Stimulated activated CD4-positive, alpha-beta T cell treated with anti-CD3 and anti-CD28 coated beads, Interleukin-2, amount 100 ng/mL, for 4 hours (primary cell): Measurements from ENCODE around the gene OSM.
"Not testable (repeated sequence)": the region's sequence is repeated elsewhere in the genome, so short reads cannot be mapped to it uniquely, and the experiment has no call there.

Experiments
- DNase-seq: peaks from one replicate; pipeline ENCODE4 v3.0.0-alpha.2; 2020; ENCODE audit warnings: low read depth

OSM gene

DNA sequence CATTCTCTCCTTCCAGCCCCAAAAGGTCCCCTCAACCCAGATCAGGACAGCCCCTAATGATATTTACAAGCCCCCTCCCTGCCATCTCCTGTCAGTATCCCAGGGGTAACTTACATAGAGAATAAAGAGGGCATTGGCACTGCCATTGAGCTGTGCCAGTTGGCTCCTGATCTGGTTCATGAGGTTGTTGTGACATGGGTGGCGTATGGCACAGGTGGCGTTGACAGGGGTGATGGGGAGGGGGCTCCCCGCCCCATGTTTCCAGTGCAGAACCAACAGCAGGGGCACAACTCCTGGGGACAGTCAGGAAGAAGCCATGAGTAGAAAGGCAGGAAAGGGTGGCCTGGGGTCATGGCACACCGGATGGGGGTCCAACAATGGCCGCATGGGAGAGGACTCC, 22.0 kb downstream of the OSM start:
- DNase-seq = no peak

DNA sequence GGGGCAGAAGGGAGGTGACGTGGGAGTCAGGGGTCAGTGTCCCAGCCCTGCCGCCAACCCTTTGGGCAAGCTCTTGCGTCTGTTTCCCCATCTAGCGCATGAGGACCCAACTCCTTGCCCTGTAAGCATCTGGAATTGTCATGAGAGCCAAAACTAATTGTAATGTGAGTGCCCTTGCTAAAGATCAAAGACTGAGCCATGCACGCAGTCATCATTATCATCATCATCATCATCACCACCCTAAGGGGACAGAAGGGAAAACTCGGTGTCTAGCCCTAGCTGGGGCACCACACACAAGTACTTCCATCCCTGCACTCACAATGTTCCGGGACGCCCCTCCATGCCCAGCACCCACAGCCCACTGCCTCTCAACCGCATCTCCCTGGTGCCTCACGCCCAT, 22.6 kb downstream of the OSM start:
- no peak for DNase-seq

- DNase-seq = no peak
These were observed 23.0 kb downstream of the OSM start for GRCh38 chr22:30243661-30244060.

- no peak for DNase-seq
These were observed 24.9 kb downstream of the OSM start for GRCh38 chr22:30241576-30242371.

GRCh38 chr22:30240541-30241417, 25.9 kb downstream of the OSM start:
- no peak for DNase-seq

DNA sequence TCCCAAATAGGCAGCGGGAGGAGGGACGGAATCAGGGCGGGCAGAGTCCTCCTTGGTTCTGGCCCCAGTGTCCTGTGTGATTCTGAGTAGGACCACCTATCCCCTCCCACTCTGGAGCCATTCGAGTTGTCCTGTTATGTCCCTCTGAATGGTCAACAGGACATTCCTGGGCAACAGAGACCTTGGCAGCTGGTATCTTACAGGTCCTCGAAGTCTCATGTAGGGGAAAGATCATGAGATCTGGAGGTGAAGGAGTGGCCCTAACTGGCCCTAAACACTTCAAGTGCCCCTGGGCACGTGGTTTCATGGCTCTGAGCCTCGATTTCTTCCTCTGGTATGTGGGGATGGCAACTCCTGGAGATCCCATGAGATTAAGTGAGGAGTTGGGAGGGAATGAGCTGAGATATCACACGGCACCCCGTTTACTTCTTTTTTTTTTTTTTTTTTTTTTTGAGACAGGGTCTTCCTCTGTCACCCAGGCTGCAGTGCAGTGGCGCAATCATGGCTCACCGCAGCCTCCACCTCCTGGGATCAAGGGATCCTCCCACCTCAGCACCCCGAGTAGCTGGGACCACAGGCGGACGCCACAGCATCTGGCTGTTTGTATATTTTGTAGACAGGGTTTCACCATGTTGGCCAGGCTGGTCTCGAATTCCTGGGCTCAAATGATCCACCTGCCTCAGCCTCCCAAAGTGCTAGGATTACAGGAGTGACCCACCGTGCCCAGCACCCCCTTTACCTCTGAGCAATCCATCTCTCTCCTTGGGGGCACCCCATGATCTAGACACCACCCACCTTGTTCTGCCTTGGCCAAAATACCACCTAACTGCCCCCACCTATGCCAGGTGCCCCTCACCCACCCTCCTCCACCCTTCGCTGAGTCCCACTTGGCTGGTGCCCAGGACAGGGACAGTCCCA, 26.9 kb downstream of the OSM start:
- DNase-seq = no peak

DNA sequence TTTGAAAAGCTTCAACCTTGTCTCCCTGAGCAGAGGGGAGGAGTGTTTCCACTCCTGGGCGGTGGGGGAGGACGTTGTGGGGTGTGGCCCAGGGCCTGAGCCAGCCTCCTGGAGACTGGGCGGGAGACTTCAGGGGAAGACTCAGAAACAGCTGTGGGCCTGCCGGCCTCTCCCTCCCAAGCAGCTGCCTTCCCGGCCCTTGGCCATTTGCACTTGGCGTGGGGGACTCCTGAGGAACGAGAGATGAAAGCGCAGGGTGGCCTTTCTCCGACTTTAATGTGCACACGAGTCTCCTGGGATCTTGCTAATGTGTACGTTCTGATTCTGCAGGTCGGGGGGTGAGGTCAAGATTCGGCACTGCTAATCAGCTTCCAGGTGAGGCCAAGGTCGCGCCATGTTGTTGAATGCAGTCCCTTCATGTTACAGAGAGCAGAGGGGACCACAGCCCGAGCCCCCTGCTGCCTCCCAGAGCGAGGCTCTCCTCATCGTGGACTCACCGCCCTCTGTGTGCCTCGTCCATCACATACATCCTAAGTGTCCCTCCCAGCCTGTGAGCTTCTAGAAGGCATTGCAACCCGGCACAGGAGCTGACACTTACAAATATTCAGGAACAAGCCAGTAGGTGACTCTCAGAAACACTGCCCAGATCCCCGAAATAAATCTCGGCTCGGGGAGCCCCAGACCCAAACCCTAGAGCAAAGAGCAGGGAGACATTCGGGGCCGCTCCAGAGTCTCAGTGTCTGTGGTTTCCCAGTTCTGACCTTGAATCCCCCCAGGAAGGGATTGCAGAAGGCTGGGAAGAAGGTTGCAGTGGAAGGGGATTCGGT, 27.8 kb downstream of the OSM start:
- no peak for DNase-seq

DNA sequence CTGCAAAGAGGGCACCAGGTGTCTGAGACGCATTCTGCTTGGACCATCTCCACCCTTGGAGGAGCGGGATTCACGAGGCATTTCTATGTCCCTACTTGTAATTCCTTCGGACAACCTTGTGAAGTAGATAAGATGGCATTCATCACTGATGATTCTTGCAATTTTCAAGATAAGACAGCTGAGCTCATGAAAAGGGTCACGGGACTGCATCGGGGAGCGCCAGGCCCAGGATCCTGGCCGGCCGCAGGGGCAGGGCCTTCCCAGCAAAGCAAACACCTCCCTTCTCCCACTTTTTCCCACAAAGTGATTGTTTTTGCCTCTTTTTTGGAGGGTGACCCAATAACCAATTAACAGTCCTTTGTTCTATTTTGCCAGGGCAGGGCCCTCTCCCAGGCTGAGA, 28.5 kb downstream of the OSM start:
- no peak for DNase-seq

- DNase-seq = no peak
These were observed 29.8 kb downstream of the OSM start for GRCh38 chr22:30236875-30237274.

DNA sequence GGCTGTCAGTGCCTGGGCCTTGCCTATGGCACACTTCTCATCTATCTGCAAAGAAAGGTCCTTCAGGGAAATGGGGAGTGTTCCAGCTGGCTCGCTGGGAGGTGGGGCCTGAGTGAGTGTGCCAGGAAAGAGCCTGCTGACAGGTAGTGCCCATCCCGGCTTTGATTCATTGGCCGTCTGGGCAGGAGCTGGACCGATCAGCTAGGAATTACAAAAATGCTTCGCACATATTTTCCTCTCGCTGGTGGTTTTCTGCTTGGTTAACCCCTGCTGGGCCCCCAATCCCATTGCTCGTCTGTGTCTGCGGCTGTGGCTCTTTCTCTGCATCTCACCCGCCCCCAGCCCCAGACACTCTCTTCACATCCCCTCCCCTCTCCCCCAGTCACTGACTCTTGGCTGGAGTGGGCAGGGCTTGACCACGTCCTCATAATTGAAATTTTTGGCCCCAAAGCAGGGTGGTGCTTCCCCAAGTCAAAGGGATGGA, 30.9 kb downstream of the OSM start:
- no peak for DNase-seq

DNA sequence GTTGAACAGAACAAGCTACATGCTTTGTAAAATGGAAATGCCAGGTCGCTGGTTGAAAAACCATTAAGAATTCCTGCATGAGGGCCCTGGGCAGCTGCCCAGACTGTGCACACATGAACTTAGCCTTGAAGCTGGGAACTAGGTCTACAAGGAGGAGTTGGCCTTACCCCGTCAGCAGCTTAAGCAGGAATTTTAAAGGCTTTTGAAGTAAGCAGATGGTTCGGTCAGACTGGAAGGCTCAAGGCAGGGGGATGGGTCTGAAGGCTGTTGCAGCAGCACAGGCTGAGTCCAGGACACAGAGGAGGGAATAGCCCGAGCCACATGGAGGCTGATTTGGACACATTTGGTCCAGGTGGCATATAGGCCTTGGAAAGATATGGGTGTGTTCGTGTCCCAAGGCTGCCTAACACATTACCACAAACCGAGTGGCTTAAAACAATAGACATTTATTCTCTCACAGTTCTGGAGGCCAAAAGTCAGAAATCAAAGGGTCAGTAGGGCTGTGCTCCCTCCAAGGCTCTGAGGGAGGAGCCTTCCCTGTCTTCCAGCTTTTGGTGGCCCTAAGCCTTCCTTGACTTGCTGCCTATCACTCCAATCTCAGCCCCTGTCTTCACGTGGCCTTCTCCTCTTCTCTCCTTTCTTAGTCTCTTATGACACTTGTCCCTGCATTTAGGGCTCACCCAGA, 31.7 kb downstream of the OSM start:
- DNase-seq = no peak

- DNase-seq = not testable (repeated sequence)
These were observed 32.3 kb downstream of the OSM start for GRCh38 chr22:30234325-30234724.

- DNase-seq = no peak
These were observed 33.1 kb downstream of the OSM start for GRCh38 chr22:30233582-30233981.

- no peak for DNase-seq
These were observed 33.9 kb downstream of the OSM start for GRCh38 chr22:30232716-30233218.

DNA sequence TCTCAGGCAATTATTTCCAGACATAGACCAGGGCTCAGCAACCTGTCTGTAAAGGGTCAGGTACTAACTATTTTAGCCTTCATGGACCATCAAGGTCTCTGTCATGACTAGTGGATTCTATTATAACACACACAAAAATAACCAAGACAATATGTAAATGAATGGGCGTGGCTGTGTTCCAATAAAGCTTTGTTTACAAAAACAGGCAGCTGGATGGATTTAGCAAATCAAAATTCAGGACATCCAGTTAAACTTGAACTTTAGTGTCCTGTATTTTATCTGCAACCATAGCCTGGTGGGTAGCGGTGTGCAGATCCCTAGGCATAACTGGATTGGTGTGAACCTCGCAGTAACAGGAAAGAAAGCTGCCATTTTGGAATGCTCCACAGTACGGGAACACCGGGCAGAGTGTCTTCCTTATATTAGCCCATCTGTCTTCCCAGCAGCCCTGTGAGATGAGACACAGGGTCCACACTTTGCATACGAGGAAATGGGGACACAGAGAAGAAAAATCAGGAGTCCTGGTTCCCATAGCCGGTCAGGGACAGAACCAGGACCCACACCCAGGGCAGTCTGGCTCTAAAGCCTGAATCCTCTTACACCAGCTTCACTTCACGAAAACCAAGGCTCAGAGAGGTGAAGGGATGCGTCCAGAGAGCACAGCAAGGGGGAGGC, 35.7 kb downstream of the OSM start:
- no peak for DNase-seq

- DNase-seq = no peak
These were observed 36.3 kb downstream of the OSM start for GRCh38 chr22:30230330-30230729.

- no peak for DNase-seq
These were observed 37.9 kb downstream of the OSM start for GRCh38 chr22:30228509-30229359.

GRCh38 chr22:30227438-30228228, 39.0 kb downstream of the OSM start:
- DNase-seq = no peak
